A549 (cell line): ENCODE results near the gene POMT2.

Experiments
- CBX2 ChIP-seq: fragments of 200-600 bp; sonication (generic); IDR thresholded peaks from 2 replicates; pipeline ENCODE4 v1.6.1; 2016; ENCODE audit warnings: low read depth, mild to moderate bottlenecking, borderline replicate concordance
- TF ChIP-seq, protein P1 (sequence below): fragments of 150-350 bp; IDR thresholded peaks from 2 replicates; pipeline ENCODE4 v1.6.1; 2014; ENCODE audit warnings: low read depth, mild to moderate bottlenecking, low read length
- TF ChIP-seq, protein P2 (sequence below): fragments of >200 bp; sonication (Bioruptor Twin); formaldehyde crosslinking; IDR thresholded peaks from 3 replicates; pipeline ENCODE4 v1.5.1; 2016

DNA sequence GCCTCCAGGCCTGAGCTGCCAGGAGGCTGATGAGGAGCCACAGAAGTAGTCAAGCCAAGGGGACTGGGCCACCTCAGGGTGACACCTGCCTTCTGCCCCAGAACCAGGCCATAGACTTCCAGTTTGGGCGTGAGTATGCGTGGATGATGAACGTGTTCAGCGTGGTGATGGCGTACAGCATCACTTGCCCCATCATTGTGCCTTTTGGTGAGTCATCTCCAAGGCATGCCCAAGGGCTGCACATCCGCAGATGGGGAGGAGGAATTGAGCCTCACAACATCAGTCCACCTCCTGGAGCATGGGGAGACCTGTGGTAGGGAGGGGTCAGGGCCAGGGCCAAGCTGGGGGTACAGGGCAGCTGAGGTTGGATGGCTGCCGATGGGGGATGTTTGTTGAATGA is 72.0 kb downstream of the POMT2 start:
- TF ChIP-seq, protein P1, sequence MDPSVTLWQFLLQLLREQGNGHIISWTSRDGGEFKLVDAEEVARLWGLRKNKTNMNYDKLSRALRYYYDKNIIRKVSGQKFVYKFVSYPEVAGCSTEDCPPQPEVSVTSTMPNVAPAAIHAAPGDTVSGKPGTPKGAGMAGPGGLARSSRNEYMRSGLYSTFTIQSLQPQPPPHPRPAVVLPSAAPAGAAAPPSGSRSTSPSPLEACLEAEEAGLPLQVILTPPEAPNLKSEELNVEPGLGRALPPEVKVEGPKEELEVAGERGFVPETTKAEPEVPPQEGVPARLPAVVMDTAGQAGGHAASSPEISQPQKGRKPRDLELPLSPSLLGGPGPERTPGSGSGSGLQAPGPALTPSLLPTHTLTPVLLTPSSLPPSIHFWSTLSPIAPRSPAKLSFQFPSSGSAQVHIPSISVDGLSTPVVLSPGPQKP: no peak
- TF ChIP-seq, protein P2, sequence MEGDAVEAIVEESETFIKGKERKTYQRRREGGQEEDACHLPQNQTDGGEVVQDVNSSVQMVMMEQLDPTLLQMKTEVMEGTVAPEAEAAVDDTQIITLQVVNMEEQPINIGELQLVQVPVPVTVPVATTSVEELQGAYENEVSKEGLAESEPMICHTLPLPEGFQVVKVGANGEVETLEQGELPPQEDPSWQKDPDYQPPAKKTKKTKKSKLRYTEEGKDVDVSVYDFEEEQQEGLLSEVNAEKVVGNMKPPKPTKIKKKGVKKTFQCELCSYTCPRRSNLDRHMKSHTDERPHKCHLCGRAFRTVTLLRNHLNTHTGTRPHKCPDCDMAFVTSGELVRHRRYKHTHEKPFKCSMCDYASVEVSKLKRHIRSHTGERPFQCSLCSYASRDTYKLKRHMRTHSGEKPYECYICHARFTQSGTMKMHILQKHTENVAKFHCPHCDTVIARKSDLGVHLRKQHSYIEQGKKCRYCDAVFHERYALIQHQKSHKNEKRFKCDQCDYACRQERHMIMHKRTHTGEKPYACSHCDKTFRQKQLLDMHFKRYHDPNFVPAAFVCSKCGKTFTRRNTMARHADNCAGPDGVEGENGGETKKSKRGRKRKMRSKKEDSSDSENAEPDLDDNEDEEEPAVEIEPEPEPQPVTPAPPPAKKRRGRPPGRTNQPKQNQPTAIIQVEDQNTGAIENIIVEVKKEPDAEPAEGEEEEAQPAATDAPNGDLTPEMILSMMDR: no peak
- TF ChIP-seq CBX2: no peak
